ENCODE data around the gene ACTA2.

ACTA2 gene

GRCh38 chr10:88952647-88953111 is at the start of gene ACTA2:
TSS of gene ACTA2 (minus strand) at chr10:88952773. CDS start at chr10:88948930, 3,843 bp downstream.
- DNase-seq: no peak

GRCh38 chr10:89001729-89002072 is 49.1 kb upstream of the ACTA2 start:
- DNase-seq: no peak

- peak in 1 of 2 donors; percentile 56 for DNase-seq
These were observed 48.6 kb upstream of the ACTA2 start for GRCh38 chr10:89001024-89001728.

GRCh38 chr10:88999625-89000024 is 47.1 kb upstream of the ACTA2 start:
- peak in 1 of 2 donors; percentile 54 for DNase-seq

GRCh38 chr10:88996927-88997326 is 44.4 kb upstream of the ACTA2 start:
- DNase-seq: peak in 1 of 2 donors; percentile 57

GRCh38 chr10:88995156-88995876 is 42.7 kb upstream of the ACTA2 start:
- peak in 1 of 2 donors; percentile 70 for DNase-seq

- peak in 1 of 2 donors; percentile 66 for DNase-seq
These were observed 41.4 kb upstream of the ACTA2 start for GRCh38 chr10:88994019-88994418.

- DNase-seq: peak in 1 of 2 donors; percentile 56
These were observed 40.5 kb upstream of the ACTA2 start for GRCh38 chr10:88992921-88993524.

- no peak for DNase-seq
These were observed 39.3 kb upstream of the ACTA2 start for GRCh38 chr10:88991899-88992320.

- peak; percentile 54 to 68 for DNase-seq
These were observed 38.8 kb upstream of the ACTA2 start for GRCh38 chr10:88991161-88991898.

- peak; percentile 81 to 88 for DNase-seq
These were observed 38.0 kb upstream of the ACTA2 start, which contains the start of gene FAS for GRCh38 chr10:88990384-88991160. TSS of gene FAS (plus strand) at chr10:88990798. CDS start at chr10:88990877, 79 bp downstream.

- no peak for DNase-seq
These were observed 37.3 kb upstream of the ACTA2 start for GRCh38 chr10:88989824-88990383.

- no peak for DNase-seq
These were observed 36.9 kb upstream of the ACTA2 start for GRCh38 chr10:88989423-88989822.

- DNase-seq: no peak
These were observed 35.3 kb upstream of the ACTA2 start for GRCh38 chr10:88987840-88988239.

- DNase-seq: no peak
These were observed 34.7 kb upstream of the ACTA2 start for GRCh38 chr10:88987243-88987725.

GRCh38 chr10:88986549-88987242 is 34.1 kb upstream of the ACTA2 start:
- peak in 1 of 2 donors; percentile 51 for DNase-seq

- DNase-seq: no peak
These were observed 32.0 kb upstream of the ACTA2 start for GRCh38 chr10:88984525-88984924.

GRCh38 chr10:88983939-88984338 is 31.4 kb upstream of the ACTA2 start:
- no peak for DNase-seq

GRCh38 chr10:88983206-88983605 is 30.6 kb upstream of the ACTA2 start:
- DNase-seq: no peak

GRCh38 chr10:88982366-88982765 is 29.8 kb upstream of the ACTA2 start:
- DNase-seq: no peak

GRCh38 chr10:88981435-88981834 is 28.9 kb upstream of the ACTA2 start:
- DNase-seq: no peak

All from CD4-positive, alpha-beta T cell treated with Interleukin-1 beta for 1 hour (primary cell).